HEK293 (cell line): ENCODE data around the gene HIRA.

ENCODE experiments used
- CTCF ChIP-seq: fragments of 450-650 bp; formaldehyde crosslinking; IDR thresholded peaks from 2 replicates; pipeline ENCODE4 v1.5.1; 2016; ENCODE audit warnings: missing biosample characterization, missing genetic modification characterization
- ZNF19 ChIP-seq: fragments of 450-650 bp; formaldehyde crosslinking; IDR thresholded peaks from 2 replicates; pipeline ENCODE4; 2016; ENCODE audit warnings: missing biosample characterization, missing genetic modification characterization, low read depth

GRCh38 chr22:19285831-19286230 is 145.7 kb downstream of the HIRA start:
- no peak for TF ChIP-seq ZNF19
- no peak for TF ChIP-seq CTCF (tag by site-specific recombination)
